PC-3 (cell line): Measurements from ENCODE around the gene GLO1.

ENCODE experiments used
- EZH2 ChIP-seq: fragments of 300-600 bp; sonication (generic); IDR thresholded peaks from one replicate; pipeline ENCODE4 v1.6.1; 2017; ENCODE audit warnings: antibody characterized with exemption, mild to moderate bottlenecking, low read length; ENCODE audit not compliant: unreplicated experiment
- EZH2phosphoT487 ChIP-seq: fragments of 300-600 bp; sonication (generic); IDR thresholded peaks from 2 replicates; pipeline ENCODE4 v1.6.1; 2018; ENCODE audit warnings: mild to moderate bottlenecking, antibody characterized with exemption, low read length, borderline replicate concordance
- TF ChIP-seq, protein P1 (sequence below): fragments of 300-600 bp; sonication (generic); conservative IDR thresholded peaks from 2 replicates; pipeline ENCODE4 v1.5.1; 2017; ENCODE audit warnings: antibody characterized with exemption, low read depth, mild to moderate bottlenecking, low read length

GRCh38 chr6:38634518-38634917 lies 68.4 kb downstream of the GLO1 start:
- TF ChIP-seq, protein P1, sequence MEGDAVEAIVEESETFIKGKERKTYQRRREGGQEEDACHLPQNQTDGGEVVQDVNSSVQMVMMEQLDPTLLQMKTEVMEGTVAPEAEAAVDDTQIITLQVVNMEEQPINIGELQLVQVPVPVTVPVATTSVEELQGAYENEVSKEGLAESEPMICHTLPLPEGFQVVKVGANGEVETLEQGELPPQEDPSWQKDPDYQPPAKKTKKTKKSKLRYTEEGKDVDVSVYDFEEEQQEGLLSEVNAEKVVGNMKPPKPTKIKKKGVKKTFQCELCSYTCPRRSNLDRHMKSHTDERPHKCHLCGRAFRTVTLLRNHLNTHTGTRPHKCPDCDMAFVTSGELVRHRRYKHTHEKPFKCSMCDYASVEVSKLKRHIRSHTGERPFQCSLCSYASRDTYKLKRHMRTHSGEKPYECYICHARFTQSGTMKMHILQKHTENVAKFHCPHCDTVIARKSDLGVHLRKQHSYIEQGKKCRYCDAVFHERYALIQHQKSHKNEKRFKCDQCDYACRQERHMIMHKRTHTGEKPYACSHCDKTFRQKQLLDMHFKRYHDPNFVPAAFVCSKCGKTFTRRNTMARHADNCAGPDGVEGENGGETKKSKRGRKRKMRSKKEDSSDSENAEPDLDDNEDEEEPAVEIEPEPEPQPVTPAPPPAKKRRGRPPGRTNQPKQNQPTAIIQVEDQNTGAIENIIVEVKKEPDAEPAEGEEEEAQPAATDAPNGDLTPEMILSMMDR = no peak
- TF ChIP-seq EZH2phosphoT487 (no peak), EZH2 (no peak)
